ENCODE data around the gene CFHR2. TPM values are rescaled to one million over a fixed set of nuclear protein-coding genes. Genes with fewer than 3 reads are reported as not detected.

CFHR2 gene
- total RNA-seq, 1 donor from 2014 or later = not detected

- no peak overlapping the region for H3K27ac ChIP-seq (ENCODE audit: low read depth, low read length)
- Mint-ChIP-seq H3K27me3 (ENCODE audit: low read depth, unreplicated experiment) (no peaks in the 10 kb centered on the region), H3K36me3 (ENCODE audit: low read depth, unreplicated experiment) (no peaks in the 10 kb centered on the region), H3K9me3 (ENCODE audit: unreplicated experiment) (no peaks in the 10 kb centered on the region), H3K4me3 (ENCODE audit: unreplicated experiment) (no peak overlapping the region), H3K27ac (ENCODE audit: unreplicated experiment) (no peak overlapping the region), H3K4me1 (ENCODE audit: low read depth, unreplicated experiment) (peaks cover 9% of the 10 kb centered on the region)
- no peaks in the 10 kb centered on the region for H3K27me3 ChIP-seq (ENCODE audit: insufficient read depth, low read length)
- no peaks in the 10 kb centered on the region for H3K79me2 ChIP-seq (ENCODE audit: insufficient read depth, low read length)
- TF ChIP-seq CTCF (IDR thresholded peaks at IDR 0.05; ENCODE audit: insufficient read depth, low read depth, low read length) (no peak), EZH2 (IDR thresholded peaks at IDR 0.05; ENCODE audit: insufficient read depth, low read length) (no peak)
- no peaks in the 10 kb centered on the region for H3K9me3 ChIP-seq (ENCODE audit: insufficient read depth, low read depth, low read length)
- no peaks in the 10 kb centered on the region for H3K36me3 ChIP-seq (ENCODE audit: insufficient read depth, low read length)
- no peak overlapping the region for H3K9ac ChIP-seq (ENCODE audit: low read length)
- no peaks in the 10 kb centered on the region for H4K20me1 ChIP-seq (ENCODE audit: insufficient read depth, low read length)
- H3K4me1 ChIP-seq (ENCODE audit: insufficient read depth, low read length) = no peaks in the 10 kb centered on the region
- H3K4me2 ChIP-seq (ENCODE audit: low read length) = no peak overlapping the region
- no peak for FAIRE-seq
- no peak overlapping the region for H2AFZ ChIP-seq (ENCODE audit: low read depth, low read length)
- no peak for DNase-seq (ENCODE audit: low read depth)
- no peak overlapping the region for H3K4me3 ChIP-seq (ENCODE audit: insufficient read depth, low read depth, low read length)
Measured at GRCh38 chr1:196993916-196994315, 50.4 kb downstream of the CFHR2 start.

DNA sequence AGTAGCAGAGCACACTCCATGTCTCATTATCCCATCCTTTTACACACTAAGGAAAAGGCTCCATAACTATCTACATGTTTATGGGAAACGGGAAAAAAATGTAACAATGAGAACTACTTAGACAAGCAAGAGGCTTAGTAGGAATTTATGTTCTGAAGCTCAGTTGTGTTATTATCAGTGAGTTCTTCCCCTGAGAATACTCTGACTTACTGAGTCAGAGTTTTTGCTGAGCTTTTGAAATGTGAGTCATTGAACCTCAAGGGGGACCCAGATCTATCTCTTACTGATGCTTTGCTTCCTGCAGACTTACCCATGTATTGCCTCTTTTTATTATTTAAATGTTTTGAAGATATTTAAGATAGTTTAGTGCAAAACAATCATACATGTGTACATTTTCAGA lies 53.9 kb downstream of the CFHR2 start:
- no peaks in the 10 kb centered on the region for H3K36me3 Mint-ChIP-seq (ENCODE audit: low read depth, unreplicated experiment)
- Histone ChIP-seq H3K27me3 (ENCODE audit: insufficient read depth, low read length) (no peaks in the 10 kb centered on the region), H3K4me2 (ENCODE audit: low read length) (no peak overlapping the region), H3K4me3 (ENCODE audit: insufficient read depth, low read depth, low read length) (no peak overlapping the region), H3K27ac (ENCODE audit: low read depth, low read length) (no peak overlapping the region), H4K20me1 (ENCODE audit: insufficient read depth, low read length) (no peaks in the 10 kb centered on the region), H3K4me1 (ENCODE audit: insufficient read depth, low read length) (no peaks in the 10 kb centered on the region), H2AFZ (ENCODE audit: low read depth, low read length) (no peak overlapping the region), H3K79me2 (ENCODE audit: insufficient read depth, low read length) (no peaks in the 10 kb centered on the region), H3K9ac (ENCODE audit: low read length) (no peak overlapping the region), H3K9me3 (ENCODE audit: insufficient read depth, low read depth, low read length) (no peaks in the 10 kb centered on the region), H3K36me3 (ENCODE audit: insufficient read depth, low read length) (no peaks in the 10 kb centered on the region)
- H3K27ac Mint-ChIP-seq (ENCODE audit: unreplicated experiment) = no peak overlapping the region
- no peak overlapping the region for H3K4me3 Mint-ChIP-seq (ENCODE audit: unreplicated experiment)
- DNase-seq (ENCODE audit: low read depth) = peak; percentile 45
- TF ChIP-seq CTCF (IDR thresholded peaks at IDR 0.05; ENCODE audit: insufficient read depth, low read depth, low read length) (no peak), EZH2 (IDR thresholded peaks at IDR 0.05; ENCODE audit: insufficient read depth, low read length) (no peak)
- H3K9me3 Mint-ChIP-seq (ENCODE audit: unreplicated experiment) = no peaks in the 10 kb centered on the region
- H3K4me1 Mint-ChIP-seq (ENCODE audit: low read depth, unreplicated experiment) = peaks cover 9% of the 10 kb centered on the region
- FAIRE-seq = peak; percentile 88
- no peaks in the 10 kb centered on the region for H3K27me3 Mint-ChIP-seq (ENCODE audit: low read depth, unreplicated experiment)

DNA sequence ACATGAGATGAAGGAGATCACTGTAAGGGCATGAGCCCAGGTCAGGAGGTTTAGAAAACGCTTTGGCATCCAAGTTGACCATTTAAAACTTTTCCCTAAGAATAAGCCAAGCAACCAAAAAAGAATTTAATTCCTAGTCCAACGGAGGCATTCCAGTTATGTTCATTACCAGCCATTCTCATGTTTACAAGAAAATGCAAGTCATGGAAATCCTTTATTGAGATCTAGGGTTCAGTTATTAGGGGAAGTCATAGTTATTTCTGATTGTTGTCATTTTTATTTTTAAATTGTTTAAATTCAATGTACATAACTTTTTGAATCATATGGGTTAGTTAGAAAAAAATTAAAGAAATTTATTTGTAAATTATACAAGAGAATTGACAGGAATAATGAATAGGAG lies 58.3 kb downstream of the CFHR2 start:
- H3K36me3 Mint-ChIP-seq (ENCODE audit: low read depth, unreplicated experiment) = no peaks in the 10 kb centered on the region
- FAIRE-seq (no peak), DNase-seq (ENCODE audit: low read depth) (no peak)
- no peak overlapping the region for H3K27ac ChIP-seq (ENCODE audit: low read depth, low read length)
- H3K27me3 Mint-ChIP-seq (ENCODE audit: low read depth, unreplicated experiment) = no peaks in the 10 kb centered on the region
- H3K4me1 ChIP-seq (ENCODE audit: insufficient read depth, low read length) = no peaks in the 10 kb centered on the region
- H3K27me3 ChIP-seq (ENCODE audit: insufficient read depth, low read length) = no peaks in the 10 kb centered on the region
- H3K4me3 Mint-ChIP-seq (ENCODE audit: unreplicated experiment) = no peak overlapping the region
- H3K36me3 ChIP-seq (ENCODE audit: insufficient read depth, low read length) = no peaks in the 10 kb centered on the region
- H3K4me3 ChIP-seq (ENCODE audit: insufficient read depth, low read depth, low read length) = no peak overlapping the region
- H2AFZ ChIP-seq (ENCODE audit: low read depth, low read length) = no peak overlapping the region
- no peak overlapping the region for H3K9ac ChIP-seq (ENCODE audit: low read length)
- peaks cover 9% of the 10 kb centered on the region for H3K4me1 Mint-ChIP-seq (ENCODE audit: low read depth, unreplicated experiment)
- H3K4me2 ChIP-seq (ENCODE audit: low read length) = no peak overlapping the region
- TF ChIP-seq CTCF (IDR thresholded peaks at IDR 0.05; ENCODE audit: insufficient read depth, low read depth, low read length) (no peak), EZH2 (IDR thresholded peaks at IDR 0.05; ENCODE audit: insufficient read depth, low read length) (no peak)
- H3K9me3 Mint-ChIP-seq (ENCODE audit: unreplicated experiment) = no peaks in the 10 kb centered on the region
- H3K9me3 ChIP-seq (ENCODE audit: insufficient read depth, low read depth, low read length) = no peaks in the 10 kb centered on the region
- no peaks in the 10 kb centered on the region for H3K79me2 ChIP-seq (ENCODE audit: insufficient read depth, low read length)
- no peak overlapping the region for H3K27ac Mint-ChIP-seq (ENCODE audit: unreplicated experiment)
- H4K20me1 ChIP-seq (ENCODE audit: insufficient read depth, low read length) = no peaks in the 10 kb centered on the region
